GM10266 (cell line): ENCODE results near the gene TMEM9B.

Experiments used
- DNase-seq: peaks from one replicate; pipeline ENCODE4 v3.0.0; 2012; ENCODE audit errors: extremely low spot score
- CTCF ChIP-seq: IDR thresholded peaks from 2 replicates; pipeline ENCODE4 v1.5.1; 2012; ENCODE audit warnings: mild to moderate bottlenecking, low read depth; ENCODE audit not compliant: control insufficient read depth, insufficient read depth; ENCODE audit errors: missing control alignments

TMEM9B gene

GRCh38 chr11:8899119-8899753, 65.0 kb downstream of the TMEM9B start:
- TF ChIP-seq CTCF, result no peak

More at GRCh38 chr11:8899119-8899753, 65.0 kb downstream of the TMEM9B start:
- no peak for DNase-seq
